H1 (cell line): ENCODE data around the gene MLLT6. TPM values are rescaled to one million over a fixed set of nuclear protein-coding genes. Genes with fewer than 3 reads are reported as not detected.

Source experiments
- polyA plus RNA-seq, 7 experiments: library from polyadenylated mRNA; depleted of rRNA in 3 of 7; stranded (reverse) in 5 of 7; unstranded in 2 of 7; fragments of >200 nt in 5 of 7; fragments of 200-250 nt in 2 of 7; gene quantifications; 1 replicate in 5 of 7; 2 replicates in 1 of 7; 4 replicates in 1 of 7; pipeline versions ENCODE4 v1.2.1 to v1.2.3, GENCODE V29; 2011 to 2013; ENCODE audit warnings: missing spikeins in 2 of 7, mixed read lengths in 2 of 7
- total RNA-seq: library from RNA; stranded (reverse); fragmentation: NEBNext Ultra II Directional; extraction: Animal tissue kit (Norgen Biotek cat#: 25700); gene quantifications from 2 replicates; pipeline ENCODE4 v1.2.1, GENCODE V29; 2021
- TF ChIP-seq, protein P1 (sequence below): IDR thresholded peaks from 2 replicates; pipeline ENCODE4 v1.6.1; 2011; ENCODE audit warnings: low read length, improper control_type of control experiment

Gene MLLT6
- total and polyA plus RNA-seq, 2 of the 8 experiments (the other 6 are each of a cell fraction or from before 2014, with no cell fraction given) = 6.5 to 8.0 TPM

DNA sequence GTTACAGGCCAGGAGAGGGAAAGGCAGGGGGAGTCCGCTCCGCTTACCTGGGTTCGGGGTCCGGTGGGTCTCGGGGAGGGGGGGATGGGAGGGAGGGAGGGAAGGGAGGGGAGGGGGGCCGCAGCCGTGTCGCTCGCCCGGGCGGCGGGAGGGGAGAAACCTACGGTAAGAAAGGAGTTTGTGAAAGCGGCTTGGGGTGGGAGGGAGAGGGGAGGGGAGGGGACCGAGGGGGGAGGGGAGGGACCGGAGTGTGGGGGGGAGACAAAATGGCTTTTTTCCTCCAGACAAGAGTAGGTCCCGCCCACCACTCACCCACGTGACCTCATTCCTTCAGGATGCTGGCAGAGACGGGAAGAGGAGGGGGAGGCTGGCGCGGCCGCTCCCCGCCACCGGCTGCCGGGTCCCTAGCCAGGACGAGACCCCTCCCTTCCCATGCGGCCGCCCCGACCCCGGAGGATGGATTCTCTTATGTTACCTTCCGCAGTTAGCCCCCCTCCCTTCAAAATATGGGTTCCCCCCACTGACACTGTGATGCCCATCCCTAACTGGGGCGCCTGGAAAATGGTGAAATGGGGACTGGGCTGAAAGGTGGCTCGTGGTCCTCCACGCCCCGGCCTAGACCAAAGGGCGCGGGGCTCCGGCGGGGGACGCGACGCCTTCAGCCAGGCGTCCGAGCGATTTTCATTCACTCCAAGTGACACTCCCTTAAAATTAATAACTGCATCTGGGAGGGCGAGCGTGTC, 43.2 kb downstream of the MLLT6 start, which contains the start of gene PCGF2 (continued):
- TF ChIP-seq, protein P1, sequence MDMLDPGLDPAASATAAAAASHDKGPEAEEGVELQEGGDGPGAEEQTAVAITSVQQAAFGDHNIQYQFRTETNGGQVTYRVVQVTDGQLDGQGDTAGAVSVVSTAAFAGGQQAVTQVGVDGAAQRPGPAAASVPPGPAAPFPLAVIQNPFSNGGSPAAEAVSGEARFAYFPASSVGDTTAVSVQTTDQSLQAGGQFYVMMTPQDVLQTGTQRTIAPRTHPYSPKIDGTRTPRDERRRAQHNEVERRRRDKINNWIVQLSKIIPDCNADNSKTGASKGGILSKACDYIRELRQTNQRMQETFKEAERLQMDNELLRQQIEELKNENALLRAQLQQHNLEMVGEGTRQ = peak; percentile 71
